Measurements from ENCODE around the gene SNX8. TPM values are rescaled to one million over a fixed set of nuclear protein-coding genes. Genes with fewer than 3 reads are reported as not detected.

SNX8 gene
- total and polyA plus RNA-seq, 8 donors: 7.7 to 72.9 (median 12.0) TPM

GRCh38 chr7:2230882-2231281, 83.4 kb downstream of the SNX8 start:
- no peak for DNase-seq
- H3K9me3 ChIP-seq: no peaks in the 10 kb centered on the region
- H3K4me1 ChIP-seq: peaks cover 11 to 35% (median 31%) of the 10 kb centered on the region in 4 donors
- H3K36me3 ChIP-seq: peaks cover 21 to 59% (median 56%) of the 10 kb centered on the region in 4 donors
- H3K4me3 ChIP-seq: no peak overlapping the region
- H3K27ac ChIP-seq: no peak overlapping the region
- WGBS, 5 donors: 77 to 83% (median 82%) methylated on average over 9 of the region's 9 CpGs
- TF ChIP-seq CTCF (IDR thresholded peaks at IDR 0.05): no peak
- no peak for TF ChIP-seq EP300 (IDR thresholded peaks at IDR 0.05)
- TF ChIP-seq POLR2AphosphoS5 (IDR thresholded peaks at IDR 0.05): no peak
- TF ChIP-seq POLR2A (IDR thresholded peaks at IDR 0.05): no peak
- H3K27me3 ChIP-seq: no peaks in the 10 kb centered on the region
- intact Hi-C loops (cut with DNase I; ENCODE audit: low total_unique reads): no loop called here

DNA sequence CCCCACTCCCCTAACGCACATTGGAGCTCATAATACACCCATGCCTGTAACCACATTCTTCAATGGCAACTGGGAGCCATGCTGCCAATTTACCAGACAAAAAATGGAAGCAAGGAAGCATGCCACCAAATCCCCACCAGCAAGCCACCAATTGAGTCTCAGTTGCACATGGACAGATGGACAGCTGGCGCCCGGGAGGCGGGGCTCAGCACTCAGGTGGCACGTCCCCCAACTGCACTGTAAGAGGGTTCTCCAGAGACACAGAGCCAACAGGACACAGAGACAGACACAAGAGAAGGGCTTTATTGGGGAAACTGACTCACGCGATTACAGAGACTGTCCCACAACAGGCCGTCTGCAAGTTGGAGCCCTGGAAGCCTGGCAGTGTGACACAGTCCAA, 84.0 kb downstream of the SNX8 start:
- intact Hi-C loops (cut with DNase I; ENCODE audit: low total_unique reads): no loop called here
- 93 to 96% (median 94%) methylated on average over 7 to 8 of the region's 8 CpGs for WGBS, 5 donors
- Histone ChIP-seq H3K9me3 (no peaks in the 10 kb centered on the region), H3K27ac (no peak overlapping the region), H3K36me3 (peaks cover 25 to 60% (median 58%) of the 10 kb centered on the region in 4 donors), H3K4me3 (no peak overlapping the region), H3K4me1 (peaks cover 11 to 35% (median 31%) of the 10 kb centered on the region in 4 donors), H3K27me3 (no peaks in the 10 kb centered on the region)
- TF ChIP-seq CTCF (IDR thresholded peaks at IDR 0.05): no peak
- no peak for TF ChIP-seq POLR2AphosphoS5 (IDR thresholded peaks at IDR 0.05)
- TF ChIP-seq EP300 (IDR thresholded peaks at IDR 0.05): no peak
- no peak for TF ChIP-seq POLR2A (IDR thresholded peaks at IDR 0.05)
- DNase-seq: no peak

DNA sequence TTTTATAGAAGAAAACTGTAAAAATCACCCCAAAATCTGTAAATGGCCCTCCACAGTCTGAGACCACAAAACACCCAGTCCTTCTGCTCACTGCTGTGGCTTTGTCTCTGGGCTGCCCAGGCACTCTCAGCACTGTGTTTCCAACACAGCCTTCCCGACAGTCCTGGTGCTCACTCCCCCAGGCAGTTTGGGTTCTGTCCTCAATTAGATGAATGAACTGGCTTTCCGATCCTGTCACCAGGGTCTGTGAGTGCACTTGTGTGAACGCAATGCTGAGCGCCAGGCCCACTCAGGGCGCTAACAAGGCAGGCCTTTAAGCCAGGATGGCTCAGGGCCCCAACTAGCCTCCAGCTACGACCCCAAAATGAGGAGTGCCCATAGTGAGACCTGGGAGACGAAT, 84.8 kb downstream of the SNX8 start:
- Histone ChIP-seq H3K27me3 (no peaks in the 10 kb centered on the region), H3K9me3 (no peaks in the 10 kb centered on the region), H3K4me1 (peaks cover 11 to 35% (median 31%) of the 10 kb centered on the region in 4 donors), H3K36me3 (peaks cover 17 to 60% (median 58%) of the 10 kb centered on the region in 4 donors), H3K27ac (no peak overlapping the region), H3K4me3 (no peak overlapping the region)
- DNase-seq: no peak
- TF ChIP-seq POLR2AphosphoS5 (IDR thresholded peaks at IDR 0.05): no peak
- TF ChIP-seq CTCF (IDR thresholded peaks at IDR 0.05): no peak
- no peak for TF ChIP-seq POLR2A (IDR thresholded peaks at IDR 0.05)
- no peak for TF ChIP-seq EP300 (IDR thresholded peaks at IDR 0.05)
- WGBS, 5 donors: 92 to 97% (median 96%) methylated on average over 6 to 7 of the region's 7 CpGs
- intact Hi-C loops (cut with DNase I; ENCODE audit: low total_unique reads): loop anchor here (10.0 kb wide), 1 partner anchor 125 kb away; no protein-coding TSS in a partner anchor

DNA sequence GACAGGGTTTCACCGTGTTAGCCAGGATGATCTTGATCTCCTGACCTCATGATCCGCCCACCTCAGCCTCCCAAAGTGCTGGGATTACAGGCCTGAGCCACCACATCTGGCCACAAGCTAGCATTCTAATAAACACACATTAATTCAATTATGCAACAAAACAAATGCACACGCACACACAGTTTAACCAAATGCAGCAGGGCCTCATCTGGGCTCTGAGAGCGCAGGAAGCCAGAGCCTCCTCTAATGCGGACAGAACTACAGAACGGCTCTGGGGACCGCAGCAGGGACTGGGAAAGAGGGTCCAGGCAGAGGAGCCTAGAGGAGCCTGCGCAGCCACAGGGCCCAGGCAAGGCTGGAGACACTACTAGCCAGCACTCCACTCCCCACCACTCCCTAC, 85.3 kb downstream of the SNX8 start:
- H3K9me3 ChIP-seq: no peaks in the 10 kb centered on the region
- no peak overlapping the region for H3K4me3 ChIP-seq
- no peak for DNase-seq
- H3K4me1 ChIP-seq: peaks cover 11 to 35% (median 30%) of the 10 kb centered on the region in 4 donors
- peaks cover 15 to 63% (median 59%) of the 10 kb centered on the region in 4 donors for H3K36me3 ChIP-seq
- intact Hi-C loops (cut with DNase I; ENCODE audit: low total_unique reads): loop anchor here (10.0 kb wide), 1 partner anchor 124 kb away; no protein-coding TSS in a partner anchor
- WGBS, 5 donors: 85 to 90% (median 88%) methylated on average over 8 of the region's 8 CpGs
- no peak overlapping the region for H3K27ac ChIP-seq
- TF ChIP-seq POLR2AphosphoS5 (IDR thresholded peaks at IDR 0.05) (no peak), POLR2A (IDR thresholded peaks at IDR 0.05) (no peak), EP300 (IDR thresholded peaks at IDR 0.05) (no peak), CTCF (IDR thresholded peaks at IDR 0.05) (no peak)
- no peaks in the 10 kb centered on the region for H3K27me3 ChIP-seq

All from stomach (tissue), 9 donors.